Type B pancreatic cell (in vitro differentiated cells): Measurements from ENCODE around the gene RNF224. TPM values are rescaled to one million over a fixed set of nuclear protein-coding genes. Genes with fewer than 3 reads are reported as not detected.

ENCODE experiments used
- DNase-seq: peaks from one replicate; pipeline ENCODE4 v3.0.0; 2021; ENCODE audit warnings: mixed read lengths; ENCODE audit not compliant: unreplicated experiment; ENCODE audit errors: extremely low spot score
- H3K27ac Mint-ChIP-seq: 2 replicates; pipeline ENCODE4 v1.8.0; 2021; ENCODE audit warnings: mild to moderate bottlenecking, mixed read lengths
- H3K27me3 Mint-ChIP-seq: 2 replicates; pipeline ENCODE4 v1.8.0; 2021; ENCODE audit warnings: mixed read lengths
- H3K36me3 Mint-ChIP-seq: 2 replicates; pipeline ENCODE4 v1.8.0; 2021; ENCODE audit warnings: mixed read lengths
- H3K4me1 Mint-ChIP-seq: one replicate; pipeline ENCODE4 v1.8.0; 2021; ENCODE audit warnings: mixed read lengths; ENCODE audit not compliant: unreplicated experiment
- H3K4me3 Mint-ChIP-seq: 2 replicates; pipeline ENCODE4 v1.8.0; 2021; ENCODE audit warnings: mild to moderate bottlenecking, mixed read lengths
- H3K9me3 Mint-ChIP-seq: 2 replicates; pipeline ENCODE4 v1.8.0; 2021; ENCODE audit warnings: mixed read lengths
- total RNA-seq: library from RNA; stranded (reverse); gene quantifications from 2 replicates; pipeline ENCODE4 v1.2.1, GENCODE V29; 2021; ENCODE audit warnings: low replicate concordance
- TF ChIP-seq, protein P1 (sequence below): fragments of 200-600 bp; sonication (generic); conservative IDR thresholded peaks from 2 replicates; pipeline ENCODE4 v1.5.0; 2021; ENCODE audit warnings: antibody characterized with exemption, mild to moderate bottlenecking

The RNF224 gene
- total RNA-seq, 1 donor from 2014 or later, result 0.48 TPM

DNA sequence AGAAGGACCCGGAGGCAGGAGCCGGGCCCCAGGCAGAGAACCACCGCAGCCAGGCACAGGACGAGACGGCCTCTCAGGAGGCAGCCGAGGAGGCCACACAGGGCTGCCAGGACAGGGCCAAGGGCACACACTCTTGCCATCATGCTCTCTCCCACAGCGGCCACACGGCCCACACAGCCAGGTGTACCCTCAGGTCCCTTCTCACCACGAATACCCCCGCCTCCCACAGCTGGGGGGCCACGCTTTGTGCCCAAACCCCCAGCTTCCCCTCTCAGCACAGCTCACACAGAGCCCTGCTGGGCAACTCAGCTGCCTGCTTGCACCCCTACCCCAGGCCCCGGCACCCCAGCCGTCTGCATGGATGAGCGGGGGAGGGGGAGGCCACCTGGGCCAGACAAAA, 33.5 kb upstream of the RNF224 start:
- Mint-ChIP-seq H3K27ac (no peak overlapping the region), H3K4me3 (no peak overlapping the region), H3K36me3 (no peaks in the 10 kb centered on the region), H3K4me1 (peaks cover 7% of the 10 kb centered on the region), H3K9me3 (no peaks in the 10 kb centered on the region), H3K27me3 (no peaks in the 10 kb centered on the region)
- TF ChIP-seq, protein P1, sequence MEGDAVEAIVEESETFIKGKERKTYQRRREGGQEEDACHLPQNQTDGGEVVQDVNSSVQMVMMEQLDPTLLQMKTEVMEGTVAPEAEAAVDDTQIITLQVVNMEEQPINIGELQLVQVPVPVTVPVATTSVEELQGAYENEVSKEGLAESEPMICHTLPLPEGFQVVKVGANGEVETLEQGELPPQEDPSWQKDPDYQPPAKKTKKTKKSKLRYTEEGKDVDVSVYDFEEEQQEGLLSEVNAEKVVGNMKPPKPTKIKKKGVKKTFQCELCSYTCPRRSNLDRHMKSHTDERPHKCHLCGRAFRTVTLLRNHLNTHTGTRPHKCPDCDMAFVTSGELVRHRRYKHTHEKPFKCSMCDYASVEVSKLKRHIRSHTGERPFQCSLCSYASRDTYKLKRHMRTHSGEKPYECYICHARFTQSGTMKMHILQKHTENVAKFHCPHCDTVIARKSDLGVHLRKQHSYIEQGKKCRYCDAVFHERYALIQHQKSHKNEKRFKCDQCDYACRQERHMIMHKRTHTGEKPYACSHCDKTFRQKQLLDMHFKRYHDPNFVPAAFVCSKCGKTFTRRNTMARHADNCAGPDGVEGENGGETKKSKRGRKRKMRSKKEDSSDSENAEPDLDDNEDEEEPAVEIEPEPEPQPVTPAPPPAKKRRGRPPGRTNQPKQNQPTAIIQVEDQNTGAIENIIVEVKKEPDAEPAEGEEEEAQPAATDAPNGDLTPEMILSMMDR, result no peak
- no peak for DNase-seq

- H3K4me1 Mint-ChIP-seq, result peaks cover 7% of the 10 kb centered on the region
- no peak overlapping the region for H3K27ac Mint-ChIP-seq
- H3K27me3 Mint-ChIP-seq, result no peaks in the 10 kb centered on the region
- no peak overlapping the region for H3K4me3 Mint-ChIP-seq
- no peaks in the 10 kb centered on the region for H3K36me3 Mint-ChIP-seq
- H3K9me3 Mint-ChIP-seq, result no peaks in the 10 kb centered on the region
- no peak for DNase-seq
- TF ChIP-seq, protein P1, result no peak
Observed at GRCh38 chr9:137194388-137194787, 32.9 kb upstream of the RNF224 start.

GRCh38 chr9:137194909-137195308, 32.4 kb upstream of the RNF224 start:
- Mint-ChIP-seq H3K27me3 (no peaks in the 10 kb centered on the region), H3K9me3 (no peaks in the 10 kb centered on the region), H3K4me3 (peak overlapping the region; percentile 69), H3K4me1 (peaks cover 7% of the 10 kb centered on the region), H3K27ac (peak overlapping the region; percentile 87), H3K36me3 (no peaks in the 10 kb centered on the region)
- TF ChIP-seq, protein P1, result no peak
- DNase-seq, result no peak

DNA sequence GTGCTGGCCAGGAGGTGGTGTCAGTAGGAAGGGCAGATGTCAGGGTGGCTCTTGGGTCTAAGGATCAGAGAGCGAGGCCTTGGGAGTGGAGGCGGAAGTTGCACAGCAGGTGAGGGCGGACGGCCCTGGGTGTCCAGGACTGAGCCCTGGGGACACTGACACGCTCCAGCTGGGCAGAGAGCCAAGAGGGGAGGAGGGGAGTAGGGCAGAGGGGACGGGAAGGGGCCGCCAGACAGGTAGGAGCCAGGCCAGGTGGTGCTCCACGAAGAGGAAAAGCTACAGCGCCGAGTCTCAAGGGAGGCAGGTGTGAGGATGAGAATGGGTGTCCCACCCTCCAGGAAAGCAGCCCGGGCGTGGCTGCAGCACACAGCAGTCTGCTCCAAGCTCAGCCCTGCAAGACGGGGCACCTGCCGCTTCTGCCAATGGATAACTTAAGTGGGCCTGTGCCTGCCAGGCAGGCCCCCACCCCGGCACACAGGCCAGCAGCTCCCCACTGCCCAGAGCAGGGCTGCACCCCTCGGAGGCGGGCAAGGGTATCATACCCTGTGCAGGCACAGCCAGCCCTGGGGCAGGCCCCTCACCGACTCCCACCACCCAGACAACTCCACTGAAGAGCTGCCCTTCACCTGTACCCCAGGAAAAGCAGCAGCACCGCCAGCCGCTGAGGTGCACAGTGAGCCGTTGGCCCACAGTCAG, 31.6 kb upstream of the RNF224 start:
- Mint-ChIP-seq H3K36me3 (no peaks in the 10 kb centered on the region), H3K27ac (peak overlapping the region; percentile 87), H3K4me1 (peaks cover 7% of the 10 kb centered on the region), H3K4me3 (peak overlapping the region; percentile 69), H3K9me3 (no peaks in the 10 kb centered on the region), H3K27me3 (no peaks in the 10 kb centered on the region)
- no peak for DNase-seq
- TF ChIP-seq, protein P1, result no peak

DNA sequence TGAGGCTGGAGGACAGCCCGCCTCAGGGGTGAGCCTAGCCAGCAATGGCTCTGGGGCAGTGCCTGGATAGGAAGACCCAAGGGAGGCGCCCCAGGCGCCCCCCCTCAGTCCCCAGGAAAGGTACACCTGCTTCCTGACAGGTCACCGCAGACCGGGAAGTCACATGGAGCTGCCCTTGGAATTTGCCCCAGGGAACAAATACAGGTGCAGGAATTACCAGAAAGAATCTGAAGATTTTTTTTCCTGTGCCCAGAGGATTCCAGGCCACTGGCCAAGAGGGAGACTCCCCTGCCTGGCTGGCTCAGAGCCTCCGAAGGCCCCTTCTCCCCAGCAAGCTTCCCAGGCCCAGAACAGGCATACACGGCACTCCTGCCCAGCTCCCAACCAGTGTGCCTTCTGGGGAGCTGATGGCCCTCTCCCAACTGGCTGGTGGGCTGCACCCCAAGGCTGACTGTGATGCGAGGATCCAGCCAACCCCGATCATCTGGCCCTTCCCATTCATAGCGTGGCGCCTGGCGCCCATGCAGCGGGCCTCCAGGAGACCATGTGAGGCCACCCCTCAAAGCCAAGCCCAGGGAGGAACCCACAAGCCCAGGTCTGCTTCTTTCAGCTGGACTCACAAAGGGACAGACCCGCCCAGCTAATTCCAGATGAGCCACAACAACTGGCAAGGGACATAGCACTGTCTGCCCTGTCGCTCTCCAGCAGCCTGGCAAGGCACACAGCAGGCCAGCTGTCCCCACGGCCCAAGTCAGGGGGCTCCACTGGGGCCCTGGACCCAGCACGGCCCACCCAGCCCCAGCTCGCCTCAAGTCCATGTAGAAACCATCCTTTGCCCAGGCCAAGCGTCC, 29.0 kb upstream of the RNF224 start:
- Mint-ChIP-seq H3K4me1 (peaks cover 17% of the 10 kb centered on the region), H3K27ac (peak overlapping the region; percentile 46), H3K27me3 (no peaks in the 10 kb centered on the region), H3K9me3 (no peaks in the 10 kb centered on the region), H3K36me3 (no peaks in the 10 kb centered on the region), H3K4me3 (peak overlapping the region; percentile 74)
- DNase-seq, result no peak
- TF ChIP-seq, protein P1, result no peak
